ENCODE data around the gene ANKRD17. TPM values are rescaled to one million over a fixed set of nuclear protein-coding genes. Genes with fewer than 3 reads are reported as not detected.

Gene ANKRD17
- 36.5 and 38.1 TPM in 2 replicates for total RNA-seq

GRCh38 chr4:73258686-73259570 is at the start of gene ANKRD17:
ANKRD17 (minus strand) TSS chr4:73258798; CDS start chr4:73258668, 130 bp downstream.

GRCh38 chr4:73069338-73070073 is 189.1 kb downstream of the ANKRD17 start, which contains the start of gene COX18:
COX18 (minus strand) TSS chr4:73069716; CDS start chr4:73069649, 67 bp downstream.

Other genes with a start within 250 kb of the ANKRD17 start
- gene COX18, start 189.1 kb downstream of the ANKRD17 start, total RNA-seq = 11.0 and 18.6 TPM in 2 replicates
- not detected in 2 replicates for gene ALB, start 145.5 kb upstream of the ANKRD17 start, total RNA-seq
- 2.7 TPM in 1 of 2 replicates, not detected in the other for gene AFP, start 177.4 kb upstream of the ANKRD17 start, total RNA-seq
- gene AFM, start 222.9 kb upstream of the ANKRD17 start, total RNA-seq = not detected in 2 replicates